MM.1S (cell line): Measurements from ENCODE around the gene SSNA1.

Source experiments
- EZH2 ChIP-seq: fragments of 300-600 bp; sonication (generic); optimal IDR thresholded peaks from 2 replicates; pipeline ENCODE3; 2017; ENCODE audit warnings: low read depth, mild to moderate bottlenecking, antibody characterized with exemption, low read length, mixed read lengths
- TF ChIP-seq, protein P1 (sequence below): fragments of 300-600 bp; sonication (generic); IDR thresholded peaks from 2 replicates; pipeline ENCODE4 v1.5.1; 2016; ENCODE audit warnings: antibody characterized with exemption, low read length, mixed read lengths

DNA sequence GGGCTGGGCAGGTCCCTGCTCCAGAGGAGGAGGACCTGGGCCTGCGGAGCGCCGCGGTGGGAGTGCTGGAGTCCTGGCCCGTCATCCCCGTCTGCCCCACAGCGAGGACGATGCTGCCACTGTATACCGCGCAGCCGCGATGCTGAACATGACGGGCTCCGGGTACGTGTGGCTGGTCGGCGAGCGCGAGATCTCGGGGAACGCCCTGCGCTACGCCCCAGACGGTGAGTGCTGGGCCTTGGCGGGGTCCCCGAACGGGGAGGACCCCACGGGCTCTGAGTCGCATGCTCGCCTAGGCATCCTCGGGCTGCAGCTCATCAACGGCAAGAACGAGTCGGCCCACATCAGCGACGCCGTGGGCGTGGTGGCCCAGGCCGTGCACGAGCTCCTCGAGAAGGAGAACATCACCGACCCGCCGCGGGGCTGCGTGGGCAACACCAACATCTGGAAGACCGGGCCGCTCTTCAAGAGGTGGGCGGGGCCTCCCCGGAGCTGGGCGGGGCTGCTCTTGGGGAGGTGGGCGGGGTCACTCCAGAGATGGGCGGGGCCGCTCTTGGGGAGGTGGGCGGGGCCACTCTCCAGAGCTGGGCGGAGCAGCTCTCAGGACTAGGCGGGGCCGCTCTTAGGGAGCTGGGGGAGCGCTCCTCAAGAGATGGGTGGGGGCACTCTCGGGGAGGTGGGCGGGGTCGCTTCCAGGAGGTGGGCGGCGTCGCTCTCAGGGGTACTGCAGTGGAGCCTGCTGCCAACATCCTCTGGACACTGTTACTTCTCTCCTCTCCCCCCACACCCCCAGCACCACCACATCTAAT lies 31.7 kb upstream of the SSNA1 start:
- TF ChIP-seq EZH2 = no peak
- TF ChIP-seq, protein P1, sequence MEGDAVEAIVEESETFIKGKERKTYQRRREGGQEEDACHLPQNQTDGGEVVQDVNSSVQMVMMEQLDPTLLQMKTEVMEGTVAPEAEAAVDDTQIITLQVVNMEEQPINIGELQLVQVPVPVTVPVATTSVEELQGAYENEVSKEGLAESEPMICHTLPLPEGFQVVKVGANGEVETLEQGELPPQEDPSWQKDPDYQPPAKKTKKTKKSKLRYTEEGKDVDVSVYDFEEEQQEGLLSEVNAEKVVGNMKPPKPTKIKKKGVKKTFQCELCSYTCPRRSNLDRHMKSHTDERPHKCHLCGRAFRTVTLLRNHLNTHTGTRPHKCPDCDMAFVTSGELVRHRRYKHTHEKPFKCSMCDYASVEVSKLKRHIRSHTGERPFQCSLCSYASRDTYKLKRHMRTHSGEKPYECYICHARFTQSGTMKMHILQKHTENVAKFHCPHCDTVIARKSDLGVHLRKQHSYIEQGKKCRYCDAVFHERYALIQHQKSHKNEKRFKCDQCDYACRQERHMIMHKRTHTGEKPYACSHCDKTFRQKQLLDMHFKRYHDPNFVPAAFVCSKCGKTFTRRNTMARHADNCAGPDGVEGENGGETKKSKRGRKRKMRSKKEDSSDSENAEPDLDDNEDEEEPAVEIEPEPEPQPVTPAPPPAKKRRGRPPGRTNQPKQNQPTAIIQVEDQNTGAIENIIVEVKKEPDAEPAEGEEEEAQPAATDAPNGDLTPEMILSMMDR = no peak
